ENCODE measurements around the gene PKNOX2.

Gene PKNOX2

GRCh38 chr11:125445731-125446130 is 281.2 kb downstream of the PKNOX2 start:
- no peak for DNase-seq (ENCODE audit: low read depth)

GRCh38 chr11:125446279-125446678 is 281.7 kb downstream of the PKNOX2 start:
- DNase-seq (ENCODE audit: low read depth), result no peak

GRCh38 chr11:125447721-125448120 is 283.2 kb downstream of the PKNOX2 start:
- no peak for DNase-seq (ENCODE audit: low read depth)

GRCh38 chr11:125448136-125448535 is 283.6 kb downstream of the PKNOX2 start:
- no peak for DNase-seq (ENCODE audit: low read depth)

- DNase-seq (ENCODE audit: low read depth), result no peak
These were observed 285.0 kb downstream of the PKNOX2 start for GRCh38 chr11:125449565-125449964.

- DNase-seq (ENCODE audit: low read depth), result no peak
These were observed 287.0 kb downstream of the PKNOX2 start for GRCh38 chr11:125451400-125452124.

- DNase-seq (ENCODE audit: low read depth), result no peak
These were observed 287.5 kb downstream of the PKNOX2 start for GRCh38 chr11:125452125-125452470.

GRCh38 chr11:125454047-125454446 is 289.5 kb downstream of the PKNOX2 start:
- no peak for DNase-seq (ENCODE audit: low read depth)

- no peak for DNase-seq (ENCODE audit: low read depth)
These were observed 291.3 kb downstream of the PKNOX2 start for GRCh38 chr11:125455851-125456250.

- DNase-seq (ENCODE audit: low read depth), result no peak
These were observed 293.3 kb downstream of the PKNOX2 start for GRCh38 chr11:125457814-125458343.

- DNase-seq (ENCODE audit: low read depth), result no peak
These were observed 295.7 kb downstream of the PKNOX2 start for GRCh38 chr11:125460275-125460674.

- no peak for DNase-seq (ENCODE audit: low read depth)
These were observed 299.2 kb downstream of the PKNOX2 start for GRCh38 chr11:125463590-125464269.

GRCh38 chr11:125464270-125464662 is 299.7 kb downstream of the PKNOX2 start:
- no peak for DNase-seq (ENCODE audit: low read depth)

- DNase-seq (ENCODE audit: low read depth), result no peak
These were observed 300.1 kb downstream of the PKNOX2 start for GRCh38 chr11:125464666-125465065.

GRCh38 chr11:125465255-125465654 is 300.7 kb downstream of the PKNOX2 start:
- no peak for DNase-seq (ENCODE audit: low read depth)

GRCh38 chr11:125465701-125466100 is 301.1 kb downstream of the PKNOX2 start:
- no peak for DNase-seq (ENCODE audit: low read depth)

- no peak for DNase-seq (ENCODE audit: low read depth)
These were observed 303.5 kb downstream of the PKNOX2 start for GRCh38 chr11:125468025-125468424.

GRCh38 chr11:125468852-125469251 is 304.3 kb downstream of the PKNOX2 start:
- DNase-seq (ENCODE audit: low read depth), result no peak

GRCh38 chr11:125470355-125470754 is 305.8 kb downstream of the PKNOX2 start:
- DNase-seq (ENCODE audit: low read depth), result no peak

- DNase-seq (ENCODE audit: low read depth), result no peak
These were observed 312.2 kb downstream of the PKNOX2 start for GRCh38 chr11:125476721-125477120.

GRCh38 chr11:125479137-125479536 is 314.6 kb downstream of the PKNOX2 start:
- no peak for DNase-seq (ENCODE audit: low read depth)

- DNase-seq (ENCODE audit: low read depth), result no peak
These were observed 317.0 kb downstream of the PKNOX2 start for GRCh38 chr11:125481531-125481930.
